Stomach smooth muscle (tissue), 2 donors: ENCODE results near the gene CPT1B.
A peak's percentile ranks its signal among the peaks of the same experiment; 100 is the strongest.
"Not testable (repeated sequence)": the region's sequence is repeated elsewhere in the genome, so short reads cannot be mapped to it uniquely, and the experiment has no call there.

Experiments
- H3K27ac ChIP-seq: one replicate; pipeline ENCODE4 v1.7.0; 2013; ENCODE audit warnings: mild to moderate bottlenecking, low read length, inconsistent platforms
- H3K27me3 ChIP-seq, 2 donors: one replicate each; pipeline ENCODE4 v1.7.0; 2013; ENCODE audit warnings: low read length in 2 of 2; ENCODE audit not compliant: insufficient read depth in 2 of 2, control insufficient read depth in 1 of 2
- H3K36me3 ChIP-seq, 2 donors: one replicate each; pipeline ENCODE4 v1.7.0; 2013; ENCODE audit warnings: low read length in 2 of 2; ENCODE audit not compliant: control insufficient read depth in 2 of 2, insufficient read depth in 2 of 2
- H3K4me1 ChIP-seq: one replicate; pipeline ENCODE4 v1.7.0; 2013; ENCODE audit warnings: low read length; ENCODE audit not compliant: control insufficient read depth, insufficient read depth
- H3K4me3 ChIP-seq, 2 donors: one replicate each; pipeline ENCODE4 v1.7.0; 2013; ENCODE audit warnings: low read length in 2 of 2
- H3K9ac ChIP-seq, 2 donors: one replicate each; pipeline ENCODE4 v1.7.0; 2013; ENCODE audit warnings: low read length in 2 of 2, mild to moderate bottlenecking in 1 of 2
- H3K9me3 ChIP-seq, 2 donors: one replicate each; pipeline ENCODE4 v1.7.0; 2013; ENCODE audit warnings: low read length in 2 of 2; ENCODE audit not compliant: control insufficient read depth in 2 of 2
- donor health status: healthy.
- donor health status: Pancreatic carcinoma.

CPT1B gene

GRCh38 chr22:50525858-50526107 lies 52.4 kb downstream of the CPT1B start:
- peaks cover 6 to 20% of the 10 kb centered on the region in 2 donors for H3K27me3 ChIP-seq
- H3K36me3 ChIP-seq = peaks cover 13 to 20% of the 10 kb centered on the region in 2 donors
- H3K4me3 ChIP-seq = peak overlapping the region; percentile 72 to 80
- peak overlapping the region; percentile 74 for H3K27ac ChIP-seq
- H3K9me3 ChIP-seq = no peaks in the 10 kb centered on the region
- H3K4me1 ChIP-seq = peaks cover 48% of the 10 kb centered on the region
- peak overlapping the region; percentile 58 to 59 for H3K9ac ChIP-seq

- Histone ChIP-seq H3K27ac (peak within 1 kb of the TSS; percentile 74), H3K4me3 (peak within 1 kb of the TSS; percentile 72 to 80), H3K27me3 (peaks cover 3 to 15% of the 10 kb centered on the region in 2 donors), H3K4me1 (peaks cover 43% of the 10 kb centered on the region), H3K9me3 (no peaks in the 10 kb centered on the region), H3K9ac (peak within 1 kb of the TSS; percentile 62 to 70), H3K36me3 (peaks cover 13 to 20% of the 10 kb centered on the region in 2 donors)
Observed at GRCh38 chr22:50525104-50525857, 52.9 kb downstream of the CPT1B start, which contains the start of gene SCO2. Gene SCO2, minus strand, starts transcription at chr22:50525598. Its CDS starts 1,187 bp downstream, at chr22:50524411.

DNA sequence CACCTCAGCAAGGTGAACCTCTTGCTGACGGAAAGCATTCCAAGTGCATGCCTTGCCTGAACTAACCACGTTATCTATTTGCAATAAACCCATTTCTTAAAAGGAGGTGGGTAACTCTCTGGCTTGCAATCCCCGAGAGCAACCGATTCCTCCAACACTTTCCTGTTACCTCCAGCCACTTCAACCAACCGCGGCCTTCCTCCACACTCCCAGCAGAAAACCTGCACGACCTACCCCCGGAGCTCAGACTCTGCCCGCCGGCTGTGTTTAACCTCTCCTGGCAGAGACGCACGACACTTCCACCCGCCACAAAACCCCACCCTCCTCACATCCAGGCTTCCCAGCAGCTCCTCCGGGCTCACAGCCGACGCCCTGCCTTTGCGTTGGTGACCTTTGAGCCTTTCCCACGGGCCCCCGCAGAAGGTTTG lies 53.5 kb downstream of the CPT1B start:
- Histone ChIP-seq H3K9ac (peak overlapping the region; percentile 62 to 70), H3K4me3 (peak overlapping the region; percentile 72 to 80), H3K27me3 (peaks cover 2 to 9% of the 10 kb centered on the region in 2 donors), H3K9me3 (no peaks in the 10 kb centered on the region), H3K27ac (peak overlapping the region; percentile 74), H3K4me1 (peaks cover 39% of the 10 kb centered on the region), H3K36me3 (peaks cover 13 to 20% of the 10 kb centered on the region in 2 donors)

DNA sequence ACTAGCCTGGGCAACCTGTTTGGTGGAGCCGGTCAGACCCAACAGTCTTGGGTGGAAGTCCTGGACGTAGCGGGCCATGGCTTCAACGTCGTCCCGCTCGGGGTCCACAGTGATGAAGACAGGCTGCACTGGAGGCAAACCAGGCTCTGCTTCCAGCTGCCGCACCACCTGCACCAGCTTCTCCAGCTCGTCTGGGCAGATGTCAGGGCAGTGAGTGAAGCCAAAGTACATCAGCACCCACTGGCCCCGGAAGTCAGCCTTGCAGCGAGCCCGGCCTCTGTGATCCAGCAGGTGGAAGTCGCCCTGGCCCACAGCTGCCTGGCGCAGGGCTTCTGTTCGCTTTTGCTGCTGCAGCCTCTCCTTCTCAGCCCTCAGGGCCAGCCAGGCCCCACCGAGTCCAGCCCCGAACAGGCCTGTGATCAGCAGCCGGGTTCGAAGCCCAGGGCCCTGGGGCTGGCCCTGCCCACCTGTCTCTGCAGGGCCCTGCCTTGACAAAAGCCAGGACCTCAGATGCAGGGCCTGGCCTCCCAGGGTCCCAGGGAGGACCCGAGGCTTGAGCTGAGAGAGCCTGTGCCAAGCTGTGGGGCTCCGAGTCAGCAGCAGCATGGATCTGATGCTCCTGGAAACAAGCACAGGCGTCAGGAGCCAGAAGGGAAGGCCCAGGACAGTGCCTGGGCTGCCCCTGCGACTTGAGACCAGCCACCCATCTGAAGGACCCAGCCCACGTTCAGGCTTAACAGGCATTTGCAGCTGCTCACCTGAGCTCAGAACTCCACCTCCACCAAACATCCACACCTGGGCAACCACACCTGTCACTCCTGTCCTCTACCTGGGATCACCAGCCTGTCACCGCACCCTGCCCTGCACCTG lies 54.2 kb downstream of the CPT1B start:
- Histone ChIP-seq H3K4me3 (peak overlapping the region; percentile 72 to 80), H3K27ac (no peak overlapping the region), H3K27me3 (peaks cover 0 to 2% of the 10 kb centered on the region in 2 donors), H3K9me3 (no peaks in the 10 kb centered on the region), H3K4me1 (peaks cover 33% of the 10 kb centered on the region), H3K9ac (peak overlapping the region in 1 of 2 donors; percentile 70), H3K36me3 (peaks cover 19 to 25% of the 10 kb centered on the region in 2 donors)

- Histone ChIP-seq H3K27me3 (no peaks in the 10 kb centered on the region), H3K27ac (no peak overlapping the region), H3K4me1 (peaks cover 33% of the 10 kb centered on the region), H3K4me3 (no peak overlapping the region), H3K9me3 (no peaks in the 10 kb centered on the region), H3K9ac (no peak overlapping the region), H3K36me3 (peaks cover 25 to 31% of the 10 kb centered on the region in 2 donors)
Observed at GRCh38 chr22:50523458-50523805, 54.8 kb downstream of the CPT1B start.

- H3K36me3 ChIP-seq = peaks cover 29 to 36% of the 10 kb centered on the region in 2 donors
- H3K9me3 ChIP-seq = no peaks in the 10 kb centered on the region
- no peak overlapping the region for H3K4me3 ChIP-seq
- no peak overlapping the region for H3K27ac ChIP-seq
- H3K9ac ChIP-seq = no peak overlapping the region
- H3K4me1 ChIP-seq = peaks cover 33% of the 10 kb centered on the region
- H3K27me3 ChIP-seq = no peaks in the 10 kb centered on the region
Observed at GRCh38 chr22:50522806-50523438, 55.3 kb downstream of the CPT1B start.

GRCh38 chr22:50522208-50522805 lies 55.9 kb downstream of the CPT1B start:
- H3K9ac ChIP-seq = no peak overlapping the region
- no peak overlapping the region for H3K4me3 ChIP-seq
- peaks cover 31% of the 10 kb centered on the region for H3K4me1 ChIP-seq
- H3K27ac ChIP-seq = no peak overlapping the region
- H3K9me3 ChIP-seq = no peaks in the 10 kb centered on the region
- H3K27me3 ChIP-seq = no peaks in the 10 kb centered on the region
- peaks cover 34 to 42% of the 10 kb centered on the region in 2 donors for H3K36me3 ChIP-seq

- Histone ChIP-seq H3K27ac (no peak overlapping the region), H3K4me1 (peaks cover 25% of the 10 kb centered on the region), H3K36me3 (peaks cover 34 to 46% of the 10 kb centered on the region in 2 donors), H3K9me3 (no peaks in the 10 kb centered on the region), H3K27me3 (no peaks in the 10 kb centered on the region), H3K9ac (no peak overlapping the region), H3K4me3 (no peak overlapping the region)
Observed at GRCh38 chr22:50521710-50522109, 56.5 kb downstream of the CPT1B start.

- H3K4me3 ChIP-seq = no peak overlapping the region
- H3K36me3 ChIP-seq = peaks cover 37 to 52% of the 10 kb centered on the region in 2 donors
Observed at GRCh38 chr22:50520826-50521453, 57.3 kb downstream of the CPT1B start.

DNA sequence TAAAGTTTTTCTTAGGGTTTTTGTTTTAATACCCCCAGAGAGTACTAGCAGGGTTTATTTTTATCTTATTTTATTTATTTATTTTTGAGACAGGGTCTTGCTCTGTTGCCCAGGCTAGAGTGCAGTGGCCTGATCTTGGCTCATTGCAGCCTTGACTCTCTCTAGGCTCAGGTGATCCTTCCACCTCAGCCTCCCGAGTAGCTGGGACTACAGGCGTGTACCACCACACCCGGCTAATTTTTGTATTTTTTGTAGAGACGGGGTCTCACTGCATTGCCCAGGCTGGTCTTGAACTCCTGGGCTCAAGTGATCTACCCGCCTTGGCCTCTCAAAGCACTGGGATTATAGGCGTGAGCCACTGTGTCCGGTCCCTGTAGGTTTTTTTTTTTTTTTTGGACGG lies 58.0 kb downstream of the CPT1B start:
- H3K9ac ChIP-seq, H3K9me3 ChIP-seq, H3K27me3 ChIP-seq, H3K4me3 ChIP-seq, H3K27ac ChIP-seq: not testable (repeated sequence)
- peaks cover 17% of the 10 kb centered on the region for H3K4me1 ChIP-seq
- H3K36me3 ChIP-seq = peaks cover 37 to 54% of the 10 kb centered on the region in 2 donors

More at GRCh38 chr22:50520826-50521453, 57.3 kb downstream of the CPT1B start:
- Histone ChIP-seq H3K9me3 (no peaks in the 10 kb centered on the region), H3K27ac (no peak overlapping the region), H3K4me1 (peaks cover 19% of the 10 kb centered on the region), H3K27me3 (no peaks in the 10 kb centered on the region), H3K9ac (no peak overlapping the region)
